Skeletal muscle tissue (tissue), 4 donors: ENCODE results near the gene JAZF1. TPM values are rescaled to one million over a fixed set of nuclear protein-coding genes. Genes with fewer than 3 reads are reported as not detected.

Experiments
- H3K27ac ChIP-seq: one replicate; pipeline ENCODE4 v1.7.0; 2013; ENCODE audit warnings: mild to moderate bottlenecking, low read depth, low read length, inconsistent platforms
- H3K27me3 ChIP-seq, 3 donors: one replicate each; pipeline ENCODE4 v1.7.0; 2013; ENCODE audit warnings: low read length in 3 of 3; ENCODE audit not compliant: control insufficient read depth in 3 of 3, insufficient read depth in 3 of 3
- H3K36me3 ChIP-seq, 3 donors: one replicate each; pipeline ENCODE4 v1.7.0; 2013; ENCODE audit warnings: low read length in 3 of 3; ENCODE audit not compliant: control insufficient read depth in 3 of 3, insufficient read depth in 3 of 3
- H3K4me1 ChIP-seq, 3 donors: one replicate each; pipeline ENCODE4 v1.7.0; 2013; ENCODE audit warnings: low read length in 3 of 3, mild to moderate bottlenecking in 3 of 3; ENCODE audit not compliant: control insufficient read depth in 3 of 3, insufficient read depth in 3 of 3
- H3K4me3 ChIP-seq, 3 donors: one replicate each; pipeline ENCODE4 v1.7.0; 2013; ENCODE audit warnings: low read length in 3 of 3
- H3K9ac ChIP-seq, 3 donors: one replicate each; pipeline ENCODE4 v1.7.0; 2013; ENCODE audit warnings: low read length in 3 of 3, mild to moderate bottlenecking in 3 of 3, moderate library complexity in 2 of 3, low read depth in 1 of 3
- H3K9me3 ChIP-seq, 3 donors: one replicate each; pipeline ENCODE4 v1.7.0; 2013; ENCODE audit warnings: low read length in 3 of 3; ENCODE audit not compliant: control insufficient read depth in 3 of 3
- total RNA-seq: library from RNA; depleted of rRNA; stranded (reverse); fragments of >200 nt; gene quantifications from one replicate; pipeline ENCODE4 v1.2.3, GENCODE V29; 2014
- donor health status: Osteomylitis.

The JAZF1 gene
- total RNA-seq, 1 donor from 2014 or later: 7.3 TPM

DNA sequence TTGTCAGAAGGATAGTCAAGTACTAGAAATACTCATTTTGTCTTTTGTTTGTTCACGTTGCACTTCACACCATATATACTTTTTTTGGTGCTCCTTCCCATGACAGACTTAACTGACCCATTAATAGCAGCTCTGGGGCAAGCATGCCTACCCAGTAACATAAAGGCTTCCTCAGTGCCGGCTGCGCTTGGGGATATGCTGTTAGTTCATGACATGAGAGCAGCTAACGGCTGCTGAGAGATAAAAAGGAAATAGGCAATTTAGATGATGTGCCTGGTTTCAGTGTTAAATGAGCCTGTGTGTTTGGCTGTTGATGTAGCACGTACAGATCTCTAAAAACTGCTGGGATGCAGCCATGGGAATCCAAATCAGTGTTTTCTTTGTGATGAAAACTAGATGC lies 354.2 kb downstream of the JAZF1 start:
- no peaks in the 10 kb centered on the region for H3K4me1 ChIP-seq
- H3K27ac ChIP-seq: no peak overlapping the region
- no peaks in the 10 kb centered on the region for H3K9me3 ChIP-seq
- H3K27me3 ChIP-seq: no peaks in the 10 kb centered on the region
- H3K9ac ChIP-seq: no peak overlapping the region
- no peak overlapping the region for H3K4me3 ChIP-seq
- peaks cover 0 to 12% (median 7%) of the 10 kb centered on the region in 3 donors for H3K36me3 ChIP-seq

DNA sequence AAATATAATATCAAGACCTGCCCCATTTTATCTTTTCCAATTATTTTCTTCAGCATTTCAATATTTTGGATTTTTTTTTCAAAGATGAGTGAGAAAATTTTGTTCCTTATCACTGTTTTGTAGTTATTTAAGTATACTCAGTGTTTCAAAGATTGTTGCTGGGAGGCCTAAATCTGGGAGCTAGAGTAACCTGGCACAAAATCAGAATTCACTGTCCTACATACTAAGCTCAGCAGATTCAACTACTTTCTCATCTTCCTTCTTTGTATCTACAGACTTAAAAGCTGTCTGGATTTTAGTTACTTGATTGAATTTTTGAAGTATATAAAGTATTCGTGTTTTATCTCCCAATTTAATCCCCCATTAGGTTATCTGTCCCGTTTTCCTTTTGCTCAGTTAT lies 354.7 kb downstream of the JAZF1 start:
- Histone ChIP-seq H3K9ac (no peak overlapping the region), H3K4me1 (no peaks in the 10 kb centered on the region), H3K27me3 (no peaks in the 10 kb centered on the region), H3K4me3 (no peak overlapping the region), H3K36me3 (peaks cover 0 to 12% (median 7%) of the 10 kb centered on the region in 3 donors), H3K27ac (no peak overlapping the region), H3K9me3 (no peaks in the 10 kb centered on the region)

GRCh38 chr7:27822245-27822644 lies 358.4 kb downstream of the JAZF1 start:
- no peak overlapping the region for H3K27ac ChIP-seq
- no peaks in the 10 kb centered on the region for H3K9me3 ChIP-seq
- H3K36me3 ChIP-seq: peaks cover 0 to 20% (median 3%) of the 10 kb centered on the region in 3 donors
- no peaks in the 10 kb centered on the region for H3K27me3 ChIP-seq
- H3K4me1 ChIP-seq: no peaks in the 10 kb centered on the region
- H3K9ac ChIP-seq: no peak overlapping the region
- H3K4me3 ChIP-seq: no peak overlapping the region

GRCh38 chr7:27812706-27813105 lies 367.9 kb downstream of the JAZF1 start:
- Histone ChIP-seq H3K27me3 (no peaks in the 10 kb centered on the region), H3K4me1 (peaks cover 2 to 6% (median 3%) of the 10 kb centered on the region in 3 donors), H3K27ac (no peak overlapping the region), H3K9me3 (no peaks in the 10 kb centered on the region), H3K36me3 (peaks cover 2 to 20% (median 3%) of the 10 kb centered on the region in 3 donors), H3K9ac (no peak overlapping the region), H3K4me3 (no peak overlapping the region)

DNA sequence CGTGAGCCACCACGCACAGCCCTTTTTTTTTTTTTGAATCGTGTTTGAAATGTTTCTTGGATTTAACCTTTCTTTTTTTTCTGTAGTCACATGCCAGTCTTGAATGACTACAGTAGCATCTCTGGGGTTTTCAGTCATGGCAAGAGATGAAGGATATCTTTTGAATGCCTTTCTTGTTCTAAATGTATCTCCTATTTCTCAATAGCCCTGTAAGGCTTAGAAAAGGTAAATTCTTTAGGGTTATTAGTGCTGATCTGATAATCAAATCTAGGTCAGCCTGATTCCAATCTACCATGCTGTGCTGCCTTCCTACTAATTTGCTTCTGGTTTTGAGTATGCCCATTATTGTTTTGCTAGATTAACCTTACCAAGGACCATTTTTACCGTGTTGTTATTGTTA lies 370.4 kb downstream of the JAZF1 start:
- Histone ChIP-seq H3K27me3 (no peaks in the 10 kb centered on the region), H3K36me3 (peaks cover 0 to 8% (median 2%) of the 10 kb centered on the region in 3 donors), H3K27ac (no peak overlapping the region), H3K9ac (no peak overlapping the region), H3K4me1 (peaks cover 2 to 6% (median 3%) of the 10 kb centered on the region in 3 donors), H3K9me3 (no peaks in the 10 kb centered on the region), H3K4me3 (no peak overlapping the region)

GRCh38 chr7:27808626-27809025 lies 372.0 kb downstream of the JAZF1 start:
- H3K36me3 ChIP-seq: peaks cover 0 to 6% (median 2%) of the 10 kb centered on the region in 3 donors
- H3K9me3 ChIP-seq: no peaks in the 10 kb centered on the region
- peaks cover 2 to 6% (median 3%) of the 10 kb centered on the region in 3 donors for H3K4me1 ChIP-seq
- H3K27me3 ChIP-seq: no peaks in the 10 kb centered on the region
- H3K4me3 ChIP-seq: no peak overlapping the region
- H3K9ac ChIP-seq: no peak overlapping the region
- H3K27ac ChIP-seq: no peak overlapping the region

GRCh38 chr7:27804139-27804538 lies 376.5 kb downstream of the JAZF1 start:
- Histone ChIP-seq H3K36me3 (no peaks in the 10 kb centered on the region), H3K4me1 (peaks cover 0 to 6% (median 3%) of the 10 kb centered on the region in 3 donors), H3K27ac (no peak overlapping the region), H3K27me3 (no peaks in the 10 kb centered on the region), H3K9me3 (no peaks in the 10 kb centered on the region), H3K4me3 (no peak overlapping the region), H3K9ac (no peak overlapping the region)

DNA sequence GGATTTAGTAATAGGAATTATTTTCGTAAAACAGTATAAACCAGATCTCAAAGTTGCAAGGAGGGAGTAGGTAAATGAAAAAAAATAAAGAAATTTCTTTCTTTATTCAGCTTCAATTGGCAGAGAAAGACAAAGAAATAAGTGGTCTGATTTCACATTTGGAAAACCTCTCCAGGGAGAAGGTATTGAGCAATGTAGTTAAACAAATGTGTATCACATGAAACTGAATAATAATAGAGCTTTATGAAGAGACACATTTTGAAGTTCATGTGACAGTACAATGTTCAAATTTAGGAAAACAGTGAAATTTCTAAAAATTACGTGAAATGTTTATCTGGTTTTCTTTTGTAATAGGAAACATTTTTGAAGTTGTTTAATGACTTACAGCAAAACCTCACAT lies 377.6 kb downstream of the JAZF1 start:
- H3K27ac ChIP-seq: no peak overlapping the region
- H3K36me3 ChIP-seq: peaks cover 0 to 2% (median 0%) of the 10 kb centered on the region in 3 donors

GRCh38 chr7:27799212-27799611 lies 381.4 kb downstream of the JAZF1 start:
- Histone ChIP-seq H3K4me1 (no peaks in the 10 kb centered on the region), H3K9me3 (no peaks in the 10 kb centered on the region), H3K27me3 (no peaks in the 10 kb centered on the region), H3K4me3 (no peak overlapping the region), H3K36me3 (peaks cover 2 to 13% (median 11%) of the 10 kb centered on the region in 3 donors), H3K27ac (no peak overlapping the region), H3K9ac (no peak overlapping the region)

More for the DNA sequence above, 377.6 kb downstream of the JAZF1 start:
- no peaks in the 10 kb centered on the region for H3K27me3 ChIP-seq
- H3K4me1 ChIP-seq: no peaks in the 10 kb centered on the region
- no peak overlapping the region for H3K4me3 ChIP-seq
- H3K9me3 ChIP-seq: no peaks in the 10 kb centered on the region
- H3K9ac ChIP-seq: no peak overlapping the region

GRCh38 chr7:27795977-27796376 lies 384.6 kb downstream of the JAZF1 start:
- Histone ChIP-seq H3K4me1 (no peaks in the 10 kb centered on the region), H3K9me3 (no peaks in the 10 kb centered on the region), H3K9ac (no peak overlapping the region), H3K27ac (no peak overlapping the region), H3K27me3 (no peaks in the 10 kb centered on the region), H3K36me3 (peaks cover 6 to 23% (median 21%) of the 10 kb centered on the region in 3 donors), H3K4me3 (no peak overlapping the region)
